Subcutaneous adipose tissue (tissue), 4 donors: Measurements from ENCODE around the gene LGR6. TPM values are rescaled to one million over a fixed set of nuclear protein-coding genes. Genes with fewer than 3 reads are reported as not detected.

Experiments used
- CTCF ChIP-seq: fragments of 450-650 bp; IDR thresholded peaks from one replicate; pipeline ENCODE4 v1.5.1; 2016; ENCODE audit warnings: low read depth, mild to moderate bottlenecking, control low read depth, antibody characterized with exemption, moderate library complexity
- total RNA-seq, 4 donors: library from RNA; depleted of rRNA; stranded (reverse); fragments of >200 nt; gene quantifications; one replicate each; pipeline ENCODE4 v1.1.0, GENCODE V29; 2016

The LGR6 gene
- total RNA-seq, 4 donors from 2014 or later: not detected

GRCh38 chr1:202310071-202310725, 116.6 kb downstream of the LGR6 start:
- TF ChIP-seq CTCF: no peak

GRCh38 chr1:202310746-202311145, 117.1 kb downstream of the LGR6 start:
- no peak for TF ChIP-seq CTCF

GRCh38 chr1:202311875-202312635, 118.5 kb downstream of the LGR6 start:
- no peak for TF ChIP-seq CTCF

- no peak for TF ChIP-seq CTCF
Measured at GRCh38 chr1:202315576-202316168, 122.1 kb downstream of the LGR6 start.

GRCh38 chr1:202316186-202316585, 122.6 kb downstream of the LGR6 start:
- TF ChIP-seq CTCF: no peak

GRCh38 chr1:202317941-202318925, 124.6 kb downstream of the LGR6 start:
- TF ChIP-seq CTCF: no peak
